PC-3 (cell line): ENCODE measurements around the gene USH2A. TPM values are rescaled to one million over a fixed set of nuclear protein-coding genes. Genes with fewer than 3 reads are reported as not detected.

Experiments
- ATAC-seq: fragments of 200-7000 bp; cut with Tn5 transposase; 2 replicates; pipeline ENCODE4 v1.9.1; 2020; ENCODE audit warnings: mild to moderate bottlenecking, moderate library complexity
- BruUV-seq: library from RNA; stranded (reverse); fragments of 400-500 nt; replicated peaks from 2 replicates; lab custom pipeline; 2021; lab: Mats Ljungman, UMichigan
- CTCF ChIA-PET: fragments of 300-600 bp; sonication (Branson Sonifier 250); formaldehyde crosslinking; loops from one replicate; lab custom pipeline; 2022; ENCODE audit warnings: antibody characterized with exemption; lab: Charles Lee
- POLR2A ChIA-PET: fragments of 300-600 bp; sonication (Branson Sonifier 250); formaldehyde crosslinking; loops from one replicate; lab custom pipeline; 2022; ENCODE audit warnings: antibody characterized with exemption; ENCODE audit not compliant: unreplicated experiment; lab: Charles Lee
- DNase-seq: peaks from one replicate; pipeline ENCODE4 v3.0.0-alpha.2; 2015
- H2AFZ ChIP-seq: fragments of 300-600 bp; sonication (generic); 2 replicates; pipeline ENCODE4 v1.6.0; 2016; ENCODE audit warnings: antibody characterized with exemption, low read length
- H3F3A ChIP-seq: fragments of 300-600 bp; sonication (generic); one replicate; pipeline ENCODE4 v1.6.0; 2017; ENCODE audit warnings: antibody characterized with exemption, low read length, control low read depth, mild to moderate bottlenecking; ENCODE audit not compliant: unreplicated experiment
- H3K27ac ChIP-seq: fragments of 300-600 bp; sonication (generic); 2 replicates; pipeline ENCODE4 v1.5.1; 2016; ENCODE audit warnings: mild to moderate bottlenecking, low read length
- H3K27me3 ChIP-seq: fragments of 300-600 bp; sonication (generic); 2 replicates; pipeline ENCODE4 v1.6.1; 2016; ENCODE audit warnings: low read length, mixed read lengths
- H3K36me3 ChIP-seq: fragments of 300-600 bp; sonication (generic); 2 replicates; pipeline ENCODE4 v1.6.1; 2016; ENCODE audit warnings: low read depth, mixed run types, low read length, mixed read lengths
- H3K4me1 ChIP-seq: fragments of 300-600 bp; sonication (generic); 2 replicates; pipeline ENCODE4 v1.5.1; 2016; ENCODE audit warnings: low read length; ENCODE audit not compliant: insufficient read depth
- H3K4me2 ChIP-seq: fragments of 300-600 bp; sonication (generic); 2 replicates; pipeline ENCODE4 v1.6.0; 2016; ENCODE audit warnings: low read length
- H3K4me3 ChIP-seq: fragments of 300-600 bp; sonication (generic); 2 replicates; pipeline ENCODE4 v1.5.1; 2016; ENCODE audit warnings: mild to moderate bottlenecking, low read length, mixed read lengths
- H3K79me2 ChIP-seq: fragments of 300-600 bp; sonication (generic); 2 replicates; pipeline ENCODE4 v1.6.1; 2017; ENCODE audit warnings: low read length, mixed read lengths
- H3K9ac ChIP-seq: fragments of 300-600 bp; sonication (generic); 2 replicates; pipeline ENCODE4 v1.6.0; 2016; ENCODE audit warnings: mild to moderate bottlenecking, low read length
- H3K9me2 ChIP-seq: fragments of 300-600 bp; sonication (generic); replicated peaks from 2 replicates; pipeline ENCODE4 v1.6.1; 2016; ENCODE audit warnings: mixed run types, low read length, mixed read lengths
- H3K9me3 ChIP-seq: fragments of 300-600 bp; sonication (generic); 2 replicates; pipeline ENCODE4 v1.6.1; 2016; ENCODE audit warnings: low read length, mixed read lengths
- H4K20me1 ChIP-seq: fragments of 300-600 bp; sonication (generic); 2 replicates; pipeline ENCODE4 v1.6.1; 2016; ENCODE audit warnings: low read length, mixed read lengths
- CTCF ChIP-seq: fragments of 300-600 bp; sonication (generic); conservative IDR thresholded peaks from 2 replicates; pipeline ENCODE4 v1.5.1; 2017; ENCODE audit warnings: antibody characterized with exemption, low read depth, mild to moderate bottlenecking, low read length
- EZH2 ChIP-seq: fragments of 300-600 bp; sonication (generic); IDR thresholded peaks from one replicate; pipeline ENCODE4 v1.6.1; 2017; ENCODE audit warnings: antibody characterized with exemption, mild to moderate bottlenecking, low read length; ENCODE audit not compliant: unreplicated experiment
- EZH2phosphoT487 ChIP-seq: fragments of 300-600 bp; sonication (generic); IDR thresholded peaks from 2 replicates; pipeline ENCODE4 v1.6.1; 2018; ENCODE audit warnings: mild to moderate bottlenecking, antibody characterized with exemption, low read length, borderline replicate concordance
- intact Hi-C: fragments of 100-400 bp; cut with micrococcal nuclease; formaldehyde crosslinking; loops from 2 replicates; pipeline ENCODE4 v1.9.0; 2023
- total RNA-seq: library from RNA; depleted of rRNA; stranded (reverse); fragments of >200 nt; gene quantifications from 2 replicates; pipeline ENCODE4 v1.2.3, GENCODE V29; 2014

The USH2A gene
- total RNA-seq, 1 experiment from 2014 or later, result not detected

DNA sequence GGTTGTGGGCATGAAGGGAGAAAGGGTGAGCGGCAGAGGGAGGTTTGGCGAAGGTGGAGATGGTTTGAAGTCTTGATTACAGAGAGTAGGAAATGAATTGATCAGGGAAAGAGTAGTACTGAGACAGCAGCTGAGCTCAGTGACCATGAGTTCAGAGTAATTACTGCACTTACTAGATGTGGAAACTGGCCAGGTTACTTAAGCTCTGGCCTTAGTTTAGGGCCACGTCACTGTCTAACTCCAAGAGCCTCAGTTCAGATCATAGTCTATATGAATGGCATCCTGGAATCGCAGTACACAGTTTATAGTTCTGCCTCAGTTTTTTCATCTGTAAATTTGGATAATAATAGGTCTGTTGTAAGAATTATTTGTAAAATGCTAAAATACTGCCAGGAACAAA lies 778.1 kb downstream of the USH2A start:
- DNase-seq (no peak), ATAC-seq (no peak)
- no peak overlapping the region for H3K9ac ChIP-seq
- H3K79me2 ChIP-seq, result no peaks in the 10 kb centered on the region
- CTCF ChIA-PET, result no interaction called here
- no peaks in the 10 kb centered on the region for H3F3A ChIP-seq
- peaks cover 23% of the 10 kb centered on the region for H3K27me3 ChIP-seq
- no peak overlapping the region for H3K27ac ChIP-seq
- H3K4me1 ChIP-seq, result no peaks in the 10 kb centered on the region
- POLR2A ChIA-PET, result interaction anchor here (0.5 kb wide), 1 partner anchor 18 kb away, joined by 4 read pairs; no protein-coding TSS in a partner anchor
- H3K4me2 ChIP-seq, result no peak overlapping the region
- no peaks in the 10 kb centered on the region for H3K9me3 ChIP-seq
- intact Hi-C loops, result no loop called here
- no peak overlapping the region for H2AFZ ChIP-seq
- TF ChIP-seq EZH2phosphoT487 (no peak), CTCF (no peak), EZH2 (no peak)
- BruUV-seq, result no TSS peak
- H3K36me3 ChIP-seq, result no peaks in the 10 kb centered on the region
- H3K4me3 ChIP-seq, result no peak overlapping the region
- no peaks in the 10 kb centered on the region for H3K9me2 ChIP-seq
- H4K20me1 ChIP-seq, result no peaks in the 10 kb centered on the region

- no peak overlapping the region for H3K4me3 ChIP-seq
- H3K36me3 ChIP-seq, result no peaks in the 10 kb centered on the region
- H3K4me2 ChIP-seq, result no peak overlapping the region
- H3K4me1 ChIP-seq, result no peaks in the 10 kb centered on the region
- ATAC-seq (no peak), DNase-seq (no peak)
- ChIA-PET POLR2A (no interaction called here), CTCF (interaction anchor here (0.6 kb wide), 1 partner anchor 348 kb away, joined by 3 read pairs; no protein-coding TSS in a partner anchor)
- H3K27ac ChIP-seq, result no peak overlapping the region
- no peaks in the 10 kb centered on the region for H3K9me2 ChIP-seq
- TF ChIP-seq EZH2phosphoT487, result no peak
- no peak for TF ChIP-seq EZH2
- no peak for TF ChIP-seq CTCF
- no TSS peak for BruUV-seq
- H3K9me3 ChIP-seq, result no peaks in the 10 kb centered on the region
- peaks cover 9% of the 10 kb centered on the region; the same call in 1 of the 2 replicates for H3K27me3 ChIP-seq
- no peak overlapping the region for H3K9ac ChIP-seq
- no peak overlapping the region for H2AFZ ChIP-seq
- no peaks in the 10 kb centered on the region for H3F3A ChIP-seq
- no peaks in the 10 kb centered on the region for H3K79me2 ChIP-seq
- H4K20me1 ChIP-seq, result no peaks in the 10 kb centered on the region
- intact Hi-C loops, result no loop called here
These were observed 779.5 kb downstream of the USH2A start for GRCh38 chr1:215643592-215644321.
